GM12878 (cell line): ENCODE data around the gene PRR22. TPM values are rescaled to one million over a fixed set of nuclear protein-coding genes. Genes with fewer than 3 reads are reported as not detected.

Experiments
- ATAC-seq: fragments of 200-7000 bp; cut with Tn5 transposase; 3 replicates; pipeline ENCODE4 v1.9.1; 2020; ENCODE audit warnings: mild to moderate bottlenecking, moderate library complexity
- BruUV-seq: library from RNA; stranded (reverse); fragments of 400-500 nt; replicated peaks from 2 replicates; lab custom pipeline; 2021; lab: Mats Ljungman, UMichigan
- CTCF ChIA-PET: fragments of 300-600 bp; sonication (Branson Sonifier 250); formaldehyde crosslinking; extraction: SDS; loops from one replicate; lab custom pipeline; 2021; ENCODE audit warnings: inconsistent platforms; lab: Yijun Ruan, JAX
- POLR2A ChIA-PET: fragments of 350-600 bp; formaldehyde crosslinking; extraction: SDS; loops from one replicate; lab custom pipeline; 2021; ENCODE audit warnings: inconsistent platforms; lab: Charles Lee
- RAD21 ChIA-PET: fragments of 300-600 bp; sonication (Branson Sonifier 250); formaldehyde crosslinking; loops from one replicate; lab custom pipeline; 2023; ENCODE audit warnings: antibody characterized with exemption; ENCODE audit not compliant: unreplicated experiment; lab: Charles Lee
- SMC1A ChIA-PET: fragments of 300-600 bp; sonication (Branson Sonifier 250); formaldehyde crosslinking; loops from one replicate; lab custom pipeline; 2023; ENCODE audit not compliant: unreplicated experiment, uncharacterized antibody; lab: Charles Lee
- DNase-seq: peaks from one replicate; pipeline ENCODE4 v3.0.0-alpha.2; 2011; ENCODE audit warnings: low read depth, low spot score
- FAIRE-seq: peaks from 3 replicates; lab custom pipeline; 2011; peaks lifted over from hg19 to GRCh38; lab: Jason Lieb, UNC
- H2AFZ ChIP-seq: 2 replicates; pipeline ENCODE4 v1.6.0; 2011; ENCODE audit warnings: low read depth, low read length, control low read depth; ENCODE audit not compliant: control insufficient read depth
- H3K27ac ChIP-seq: 2 replicates; pipeline ENCODE4 v1.5.1; 2011; ENCODE audit warnings: control low read depth; ENCODE audit not compliant: control insufficient read depth, insufficient read depth
- H3K27me3 ChIP-seq, 2 experiments: replicated peaks in 1 of 2; 2 replicates each; pipeline versions ENCODE4 v1.6.0 to v1.6.1; 2011; ENCODE audit warnings: low read length in 1 of 2; ENCODE audit not compliant: control insufficient read depth in 2 of 2, insufficient read depth in 2 of 2
- H3K36me3 ChIP-seq, 2 experiments: 2 replicates each; pipeline ENCODE4 v1.5.1; 2011; ENCODE audit warnings: low read length in 1 of 2; ENCODE audit not compliant: control insufficient read depth in 2 of 2, insufficient read depth in 2 of 2
- H3K4me1 ChIP-seq: 2 replicates; pipeline ENCODE4 v1.6.1; 2011; ENCODE audit warnings: mild to moderate bottlenecking, low read length, moderate library complexity, mixed read lengths; ENCODE audit not compliant: control insufficient read depth, insufficient read depth
- H3K4me2 ChIP-seq: 2 replicates; pipeline ENCODE4 v1.6.0; 2011; ENCODE audit warnings: control low read depth; ENCODE audit not compliant: control insufficient read depth, insufficient read depth
- H3K4me3 ChIP-seq: fragments of 200-600 bp; sonication (generic); 2 replicates; pipeline ENCODE4 v1.5.1; 2016
- H3K79me2 ChIP-seq: 2 replicates; pipeline ENCODE4 v1.6.0; 2011; ENCODE audit warnings: low read length; ENCODE audit not compliant: control insufficient read depth, insufficient read depth
- H3K9ac ChIP-seq: 2 replicates; pipeline ENCODE4 v1.8.0; 2011; ENCODE audit warnings: low read length, control low read depth, mixed read lengths; ENCODE audit not compliant: control insufficient read depth, insufficient read depth
- H3K9me3 ChIP-seq: replicated peaks from 3 replicates; pipeline ENCODE4 v1.5.1; 2011; ENCODE audit warnings: mild to moderate bottlenecking, low read length; ENCODE audit not compliant: control insufficient read depth, insufficient read depth
- H4K20me1 ChIP-seq: 2 replicates; pipeline ENCODE4 v1.6.0; 2011; ENCODE audit not compliant: control insufficient read depth, insufficient read depth
- EGR1 ChIP-seq, 2 experiments: IDR thresholded peaks; 1 replicate in 1 of 2; 2 replicates in 1 of 2; pipeline ENCODE4 v1.6.1; 2011 to 2012; ENCODE audit warnings: low read depth in 2 of 2, low read length in 2 of 2, borderline replicate concordance in 1 of 2, mild to moderate bottlenecking in 1 of 2, moderate library complexity in 1 of 2
- FOS ChIP-seq: IDR thresholded peaks from 3 replicates; pipeline ENCODE4 v1.6.1; 2011; ENCODE audit warnings: borderline replicate concordance; ENCODE audit not compliant: insufficient read length; ENCODE audit errors: extremely low read depth
- RELA ChIP-seq: fragments of 450-650 bp; IDR thresholded peaks from 2 replicates; pipeline ENCODE4 v1.8.0; 2014; ENCODE audit warnings: borderline replicate concordance; ENCODE audit not compliant: partially characterized antibody
- WGBS: methylation state at CpG from one replicate; pipeline ENCODE4 v1.1.6; 2016; ENCODE audit warnings: low lambda C conversion rate; ENCODE audit not compliant: insufficient replicate concordance, insufficient coverage; ENCODE audit errors: missing lambda C conversion rate; 5-methylcytosine and 5-hydroxymethylcytosine counted together
- in situ Hi-C: fragments of 300-500 bp; cut with MboI; formaldehyde crosslinking; loops from 9 replicates; pipeline ENCODE4 v1.14.3; 2018; ENCODE audit warnings: mixed read lengths
- intact Hi-C: fragments of 100-400 bp; cut with micrococcal nuclease; formaldehyde crosslinking; loops from one replicate; pipeline ENCODE4 v1.14.2; 2022; ENCODE audit not compliant: unreplicated experiment
- polyA plus RNA-seq, 11 experiments: library from polyadenylated mRNA; depleted of rRNA in 4 of 11; unstranded in 6 of 11; stranded (reverse) in 5 of 11; fragments of >200 nt; fragmentation: Nextera tagmentation in 4 of 11; fragmentation: Illumina TruSeq in 1 of 11; extraction: Ambion mirVana in 4 of 11; extraction: Trizol in 1 of 11; gene quantifications; 1 replicate in 1 of 11; 2 replicates in 10 of 11; pipeline versions ENCODE4 v1.2.1 to v1.2.3, GENCODE V29; 2011 to 2016; ENCODE audit warnings: inconsistent platforms in 2 of 11, missing spikeins in 2 of 11, low read depth in 1 of 11
- total RNA-seq, 4 experiments: library from RNA; depleted of rRNA in 3 of 4; stranded (reverse); fragments of >200 nt in 3 of 4; fragmentation: Illumina TruSeq in 1 of 4; extraction: Trizol in 1 of 4; gene quantifications; 2 replicates each; pipeline versions ENCODE4 v1.2.1 to v1.2.3, GENCODE V29; 2013 to 2021

PRR22 gene
- total and polyA plus RNA-seq, 10 of the 15 experiments (the other 5 are each of a cell fraction or from before 2014, with no cell fraction given) = 0.31 to 4.4 (median 1.3) TPM; not detected in 2

DNA sequence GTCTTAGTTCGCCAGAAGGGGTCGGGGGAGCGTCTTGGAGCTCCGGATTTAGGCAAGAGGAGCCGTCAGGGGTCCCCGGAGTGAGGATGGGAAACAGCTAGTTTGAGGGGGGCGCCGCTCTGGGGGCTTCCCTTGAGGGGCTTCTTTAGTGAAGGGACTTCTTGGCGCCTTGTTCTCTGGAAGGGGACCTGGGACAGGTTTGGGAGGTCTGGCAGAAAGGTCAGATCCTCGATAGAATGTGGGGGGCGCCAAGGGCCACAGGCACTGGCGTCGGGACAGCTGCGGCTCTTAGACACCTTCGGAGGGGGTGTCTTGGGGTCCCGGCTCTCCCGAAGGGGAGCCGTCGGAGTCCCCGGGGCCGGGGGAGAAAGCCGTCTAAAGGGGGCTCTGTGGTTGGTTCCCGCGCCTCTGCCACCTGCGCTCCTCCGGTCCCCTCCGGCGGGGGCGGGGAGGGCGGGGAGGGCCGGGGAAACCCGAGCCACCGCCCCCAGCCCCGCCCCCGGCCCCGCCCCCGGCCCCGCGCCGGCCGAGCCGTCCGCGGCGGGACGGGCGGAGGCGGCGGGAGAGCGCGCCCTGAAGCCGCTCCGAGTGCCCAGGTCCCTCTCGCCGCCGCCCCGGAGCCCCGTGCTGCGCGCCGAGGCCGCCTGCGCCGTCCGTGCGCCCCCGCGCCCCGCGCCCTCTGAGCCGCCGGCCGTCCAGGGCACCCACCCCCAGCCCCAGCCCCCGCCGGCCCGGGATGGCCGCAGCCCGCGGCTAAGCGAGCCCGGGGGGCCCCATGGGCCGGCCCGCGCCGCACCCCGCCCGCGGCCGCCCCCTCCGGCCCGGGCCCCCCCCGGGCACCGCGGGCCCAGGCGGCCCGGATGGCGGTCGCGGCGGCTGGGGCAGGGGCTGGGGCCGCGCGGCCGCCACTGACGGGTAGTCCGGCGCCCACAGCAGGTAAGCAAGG lies 20.2 kb upstream of the PRR22 start, which contains the start of gene NRTN:
Gene NRTN, plus strand, starts transcription at position 552 of the 946 bp plus-strand sequence. CDS start 19,099 bp downstream, outside the sequence.
- 10% methylated on average over 31 of the region's 107 CpGs for WGBS
- Histone ChIP-seq H3K9ac (no peak within 1 kb of the TSS), H3K27ac (no peak within 1 kb of the TSS)

More for the DNA sequence above, 20.2 kb upstream of the PRR22 start, which contains the start of gene NRTN:
- ChIA-PET POLR2A (interaction anchor here (1.3 to 1.4 kb wide), 2 partner anchors 14 to 99 kb away, joined by 4 to 7 read pairs; partner anchors contain the start of genes DUS3L and NDUFA11), CTCF (interaction anchor here (0.5 to 1.7 kb wide), 49 partner anchors 7 to 1238 kb away, joined by 3 to 45 read pairs (median 4); partner anchors contain the start of genes DUS3L, NDUFA11, RFX2 and RPL36), RAD21 (interaction anchor here (0.6 to 2.1 kb wide), 12 partner anchors 15 to 549 kb away, joined by 3 to 15 read pairs (median 6); partner anchors contain the start of genes NDUFA11 and VMAC), SMC1A (interaction anchor here (0.6 to 1.9 kb wide), 13 partner anchors 9 to 224 kb away, joined by 3 to 13 read pairs (median 3); partner anchors contain the start of genes NDUFA11 and VMAC)
- H4K20me1 ChIP-seq = no peaks in the 10 kb centered on the region
- no TSS peak for BruUV-seq
- no peaks in the 10 kb centered on the region for H3K9me3 ChIP-seq
- FAIRE-seq (no peak), DNase-seq (no peak), ATAC-seq (peak; percentile 44)
- intact Hi-C loops (loop anchor here (2.0 to 10.0 kb wide), 2 partner anchors 80 to 220 kb away; no protein-coding TSS in a partner anchor), in situ Hi-C loops (loop anchor here (5.0 kb wide), 1 partner anchor 218 kb away; no protein-coding TSS in a partner anchor)
- no peaks in the 10 kb centered on the region; a peak in 2 of 4 replicates for H3K27me3 ChIP-seq
- no peak for TF ChIP-seq RELA
- TF ChIP-seq FOS = no peak
- TF ChIP-seq EGR1 (IDR thresholded peaks at IDR 0.05; ENCODE audit: borderline replicate concordance in 1 of 2, low read depth in 2 of 2, low read length in 2 of 2) = peak in 1 of 2 experiments; percentile 34; a peak in 1 of 3 replicates
- H3K4me2 ChIP-seq = peak within 1 kb of the TSS; percentile 97
- H2AFZ ChIP-seq = peak within 1 kb of the TSS; percentile 80; the same call in 1 of the 2 replicates
- H3K4me3 ChIP-seq = no peak within 1 kb of the TSS
- H3K36me3 ChIP-seq = no peaks in the 10 kb centered on the region
- H3K79me2 ChIP-seq = no peaks in the 10 kb centered on the region
- peaks cover 7% of the 10 kb centered on the region for H3K4me1 ChIP-seq
